ENCODE data around the gene UBTD2. TPM values are rescaled to one million over a fixed set of nuclear protein-coding genes. Genes with fewer than 3 reads are reported as not detected.

Gene UBTD2
- total RNA-seq, 1 donor from 2014 or later: 29.2 TPM

GRCh38 chr5:172162323-172162986 is 121.1 kb downstream of the UBTD2 start:
- ATAC-seq (no peak), DNase-seq (ENCODE audit: low spot score) (no peak)
- intact Hi-C loops (cut with DNase I): no loop called here

- ATAC-seq (no peak), DNase-seq (ENCODE audit: low spot score) (no peak)
- intact Hi-C loops (cut with DNase I): no loop called here
These were observed 123.1 kb downstream of the UBTD2 start for GRCh38 chr5:172160506-172160905.

Other genes with a start within 250 kb of the UBTD2 start
- gene STK10, start 95.5 kb downstream of the UBTD2 start, total RNA-seq: 89.4 TPM
- gene EFCAB9, start 89.6 kb downstream of the UBTD2 start, total RNA-seq: not detected
- gene SH3PXD2B, start 170.8 kb upstream of the UBTD2 start, total RNA-seq: 39.5 TPM

All from sciatic nerve (tissue), 2 donors.